ENCODE measurements around the gene SCNN1B. TPM values are rescaled to one million over a fixed set of nuclear protein-coding genes. Genes with fewer than 3 reads are reported as not detected.
"Not testable (repeated sequence)": the region's sequence is repeated elsewhere in the genome, so short reads cannot be mapped to it uniquely, and the experiment has no call there.

Gene SCNN1B
- total RNA-seq: 10 to 100 TPM in 2 of 3 donors, 1 to 10 TPM in 1; 3.0 to 18.0 (median 18.0) TPM

GRCh38 chr16:23302045-23302956, at the start of gene SCNN1B:
TSS of gene SCNN1B (plus strand) at chr16:23302302. CDS start at chr16:23348600, 46,298 bp downstream.
- no peak for DNase-seq (ENCODE audit: low spot score in 2 of 2)
- Histone ChIP-seq H3K4me1 (no peaks in the 10 kb centered on the region), H3K4me3 (peak within 1 kb of the TSS; percentile 28 to 77 (median 62)), H3K9me3 (no peaks in the 10 kb centered on the region), H3K27ac (peak within 1 kb of the TSS; percentile 55), H3K36me3 (no peaks in the 10 kb centered on the region), H3K27me3 (peaks cover 0 to 13% of the 10 kb centered on the region in 2 donors)
- intact Hi-C loops (cut with DNase I; ENCODE audit: low total_unique reads): no loop called here
- TF ChIP-seq CTCF (IDR thresholded peaks at IDR 0.05) (no peak), POLR2AphosphoS5 (IDR thresholded peaks at IDR 0.05) (no peak), POLR2A (IDR thresholded peaks at IDR 0.05) (no peak)

- H3K4me3 ChIP-seq: no peak overlapping the region
- no peak overlapping the region for H3K27ac ChIP-seq
- DNase-seq (ENCODE audit: low spot score in 2 of 2): no peak
- H3K4me1 ChIP-seq: no peaks in the 10 kb centered on the region
- intact Hi-C loops (cut with DNase I; ENCODE audit: low total_unique reads): no loop called here
- no peaks in the 10 kb centered on the region for H3K27me3 ChIP-seq
- H3K36me3 ChIP-seq: no peaks in the 10 kb centered on the region
- TF ChIP-seq CTCF (IDR thresholded peaks at IDR 0.05): no peak
- no peak for TF ChIP-seq POLR2AphosphoS5 (IDR thresholded peaks at IDR 0.05)
- no peak for TF ChIP-seq POLR2A (IDR thresholded peaks at IDR 0.05)
- H3K9me3 ChIP-seq: no peaks in the 10 kb centered on the region
These were observed 49.8 kb upstream of the SCNN1B start for GRCh38 chr16:23252310-23252709.

GRCh38 chr16:23253650-23254049, 48.5 kb upstream of the SCNN1B start:
- DNase-seq (ENCODE audit: low spot score in 2 of 2); H3K4me1 ChIP-seq; H3K27ac ChIP-seq; intact Hi-C loops (cut with DNase I; ENCODE audit: low total_unique reads); H3K9me3 ChIP-seq; H3K27me3 ChIP-seq; H3K36me3 ChIP-seq; H3K4me3 ChIP-seq: not testable (repeated sequence)

- TF ChIP-seq POLR2AphosphoS5 (IDR thresholded peaks at IDR 0.05): peak in 1 of 3 donors; percentile 26
- TF ChIP-seq POLR2A (IDR thresholded peaks at IDR 0.05): no peak
- TF ChIP-seq CTCF (IDR thresholded peaks at IDR 0.05): no peak
- H3K4me1 ChIP-seq: no peaks in the 10 kb centered on the region
- DNase-seq (ENCODE audit: low spot score in 2 of 2): peak in 1 of 2 donors; percentile 78
- H3K27ac ChIP-seq: peak overlapping the region; percentile 46 to 58
- intact Hi-C loops (cut with DNase I; ENCODE audit: low total_unique reads): no loop called here
- no peak overlapping the region for H3K4me3 ChIP-seq
- no peaks in the 10 kb centered on the region for H3K9me3 ChIP-seq
- no peaks in the 10 kb centered on the region for H3K36me3 ChIP-seq
- no peaks in the 10 kb centered on the region for H3K27me3 ChIP-seq
These were observed 47.8 kb upstream of the SCNN1B start for GRCh38 chr16:23254338-23254737.

GRCh38 chr16:23255000-23255399, 47.1 kb upstream of the SCNN1B start:
- Histone ChIP-seq H3K27ac (peak overlapping the region; percentile 46 to 58), H3K9me3 (no peaks in the 10 kb centered on the region), H3K4me1 (no peaks in the 10 kb centered on the region), H3K27me3 (no peaks in the 10 kb centered on the region), H3K36me3 (no peaks in the 10 kb centered on the region), H3K4me3 (no peak overlapping the region)
- no peak for TF ChIP-seq POLR2A (IDR thresholded peaks at IDR 0.05)
- no peak for TF ChIP-seq CTCF (IDR thresholded peaks at IDR 0.05)
- TF ChIP-seq POLR2AphosphoS5 (IDR thresholded peaks at IDR 0.05): no peak
- DNase-seq (ENCODE audit: low spot score in 2 of 2): no peak
- intact Hi-C loops (cut with DNase I; ENCODE audit: low total_unique reads): no loop called here

Measured in breast epithelium (tissue), 4 donors.